Prostate gland (tissue), 2 donors: ENCODE measurements around the gene ADARB2. TPM values are rescaled to one million over a fixed set of nuclear protein-coding genes. Genes with fewer than 3 reads are reported as not detected.

ENCODE experiments used
- DNase-seq: peaks from one replicate; pipeline ENCODE4 v3.0.0-alpha.2; 2019; ENCODE audit warnings: low spot score
- H3K27ac ChIP-seq, 2 donors: fragments of 200-600 bp; sonication (generic); 2 replicates each; pipeline ENCODE4 v1.5.1; 2017 to 2019
- H3K27me3 ChIP-seq: fragments of 200-600 bp; sonication (generic); replicated peaks from 2 replicates; pipeline ENCODE4 v1.5.1; 2019; ENCODE audit not compliant: insufficient read depth
- H3K36me3 ChIP-seq, 2 donors: fragments of 200-600 bp; sonication (generic); 1 replicate in 1 of 2; 2 replicates in 1 of 2; pipeline versions ENCODE4 v1.5.1 to v1.8.1; 2017 to 2019
- H3K4me1 ChIP-seq: fragments of 200-600 bp; sonication (generic); replicated peaks from 2 replicates; pipeline ENCODE4 v1.5.1; 2019
- H3K4me3 ChIP-seq, 2 donors: fragments of 200-600 bp; sonication (generic); 2 replicates each; pipeline ENCODE4 v1.5.1; 2017 to 2019
- H3K9me3 ChIP-seq: fragments of 200-600 bp; sonication (generic); 2 replicates; pipeline ENCODE4 v1.5.1; 2017
- POLR2A ChIP-seq: fragments of 450-650 bp; IDR thresholded peaks from one replicate; pipeline ENCODE4 v1.6.1; 2016; ENCODE audit warnings: antibody characterized with exemption, mild to moderate bottlenecking
- POLR2AphosphoS5 ChIP-seq: sonication (generic); formaldehyde crosslinking; IDR thresholded peaks from one replicate; pipeline ENCODE4 v1.6.1; 2017; ENCODE audit warnings: antibody characterized with exemption
- WGBS: methylation state at CpG from one replicate; pipeline ENCODE4 v1.1.5; 2018; 5-methylcytosine and 5-hydroxymethylcytosine counted together
- intact Hi-C: fragments of 100-400 bp; cut with DNase I; formaldehyde crosslinking; loops from one replicate; pipeline ENCODE4 v1.14.2; 2022
- total RNA-seq, 2 donors: library from RNA; depleted of rRNA; stranded (reverse); fragments of >200 nt; gene quantifications; one replicate each; pipeline ENCODE4 v1.1.0, GENCODE V29; 2016
- TF ChIP-seq, protein P1 (sequence below), 4 experiments: fragments of 200-600 bp in 2 of 4; fragments of 450-650 bp in 2 of 4; sonication (generic) in 2 of 4; IDR thresholded peaks; 1 replicate in 3 of 4; 2 replicates in 1 of 4; pipeline ENCODE4 v1.5.1; 2016 to 2019; ENCODE audit warnings: antibody characterized with exemption in 4 of 4, mild to moderate bottlenecking in 2 of 4, moderate library complexity in 2 of 4

Gene ADARB2
- total RNA-seq, 2 donors from 2014 or later, result 0.36 to 10.5 TPM

DNA sequence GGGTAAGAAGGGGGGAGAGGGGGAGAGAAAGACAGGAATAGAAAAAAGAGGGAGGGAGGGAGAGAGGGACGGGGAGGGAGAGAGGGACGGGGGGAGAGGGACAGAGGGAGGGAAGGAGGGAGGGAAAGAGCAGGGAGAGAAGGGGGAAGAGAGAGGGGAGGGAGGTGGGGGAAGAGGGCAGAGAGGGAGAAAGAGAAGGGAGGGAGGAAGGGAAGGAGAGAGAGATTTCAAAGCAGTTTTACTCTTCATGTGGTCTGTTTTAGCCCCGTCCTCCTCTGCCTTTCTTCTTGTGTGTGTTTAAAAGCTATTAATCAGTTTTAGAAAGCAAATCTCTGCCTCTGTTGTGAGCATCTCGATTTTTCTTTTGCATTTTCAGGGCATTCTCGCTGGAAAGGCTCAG, 444.2 kb downstream of the ADARB2 start:
- Histone ChIP-seq H3K4me3 (no peak overlapping the region), H3K36me3 (no peaks in the 10 kb centered on the region), H3K27ac (no peak overlapping the region), H3K4me1 (no peaks in the 10 kb centered on the region), H3K9me3 (no peaks in the 10 kb centered on the region), H3K27me3 (no peaks in the 10 kb centered on the region)
- no peak for DNase-seq
- TF ChIP-seq POLR2A (no peak), POLR2AphosphoS5 (no peak)
- TF ChIP-seq, protein P1, sequence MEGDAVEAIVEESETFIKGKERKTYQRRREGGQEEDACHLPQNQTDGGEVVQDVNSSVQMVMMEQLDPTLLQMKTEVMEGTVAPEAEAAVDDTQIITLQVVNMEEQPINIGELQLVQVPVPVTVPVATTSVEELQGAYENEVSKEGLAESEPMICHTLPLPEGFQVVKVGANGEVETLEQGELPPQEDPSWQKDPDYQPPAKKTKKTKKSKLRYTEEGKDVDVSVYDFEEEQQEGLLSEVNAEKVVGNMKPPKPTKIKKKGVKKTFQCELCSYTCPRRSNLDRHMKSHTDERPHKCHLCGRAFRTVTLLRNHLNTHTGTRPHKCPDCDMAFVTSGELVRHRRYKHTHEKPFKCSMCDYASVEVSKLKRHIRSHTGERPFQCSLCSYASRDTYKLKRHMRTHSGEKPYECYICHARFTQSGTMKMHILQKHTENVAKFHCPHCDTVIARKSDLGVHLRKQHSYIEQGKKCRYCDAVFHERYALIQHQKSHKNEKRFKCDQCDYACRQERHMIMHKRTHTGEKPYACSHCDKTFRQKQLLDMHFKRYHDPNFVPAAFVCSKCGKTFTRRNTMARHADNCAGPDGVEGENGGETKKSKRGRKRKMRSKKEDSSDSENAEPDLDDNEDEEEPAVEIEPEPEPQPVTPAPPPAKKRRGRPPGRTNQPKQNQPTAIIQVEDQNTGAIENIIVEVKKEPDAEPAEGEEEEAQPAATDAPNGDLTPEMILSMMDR (IDR thresholded peaks at IDR 0.05), result no peak
- 3% methylated on average over 5 of the region's 5 CpGs for WGBS
- intact Hi-C loops, result no loop called here

DNA sequence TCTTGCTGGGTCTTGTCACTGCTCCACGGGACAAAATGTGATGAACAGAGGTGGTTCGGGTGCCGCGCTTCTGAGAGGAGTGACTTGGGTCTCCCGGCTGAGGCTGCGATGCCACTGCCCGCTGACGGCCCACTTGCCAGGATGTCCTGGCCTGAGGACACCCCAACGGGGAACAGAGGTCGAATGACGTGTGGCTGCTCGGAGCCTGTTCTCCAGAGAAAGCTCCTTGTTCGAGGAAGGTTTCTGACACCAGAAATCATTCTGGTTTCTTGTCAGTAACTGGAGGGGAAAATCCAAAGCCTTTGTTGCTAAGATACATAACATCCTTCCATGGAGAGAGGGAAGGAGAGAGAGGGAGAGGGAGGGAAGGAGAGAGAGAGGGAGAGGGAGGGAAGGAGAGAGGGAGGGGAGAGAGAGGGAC, 444.7 kb downstream of the ADARB2 start:
- Histone ChIP-seq H3K4me3 (no peak overlapping the region), H3K9me3 (no peaks in the 10 kb centered on the region), H3K36me3 (no peaks in the 10 kb centered on the region), H3K4me1 (no peaks in the 10 kb centered on the region), H3K27ac (no peak overlapping the region), H3K27me3 (no peaks in the 10 kb centered on the region)
- TF ChIP-seq POLR2AphosphoS5 (no peak), POLR2A (no peak)
- TF ChIP-seq, protein P1 (IDR thresholded peaks at IDR 0.05), result no peak
- 73% methylated on average over 12 of the region's 13 CpGs for WGBS
- no peak for DNase-seq
- intact Hi-C loops, result no loop called here

DNA sequence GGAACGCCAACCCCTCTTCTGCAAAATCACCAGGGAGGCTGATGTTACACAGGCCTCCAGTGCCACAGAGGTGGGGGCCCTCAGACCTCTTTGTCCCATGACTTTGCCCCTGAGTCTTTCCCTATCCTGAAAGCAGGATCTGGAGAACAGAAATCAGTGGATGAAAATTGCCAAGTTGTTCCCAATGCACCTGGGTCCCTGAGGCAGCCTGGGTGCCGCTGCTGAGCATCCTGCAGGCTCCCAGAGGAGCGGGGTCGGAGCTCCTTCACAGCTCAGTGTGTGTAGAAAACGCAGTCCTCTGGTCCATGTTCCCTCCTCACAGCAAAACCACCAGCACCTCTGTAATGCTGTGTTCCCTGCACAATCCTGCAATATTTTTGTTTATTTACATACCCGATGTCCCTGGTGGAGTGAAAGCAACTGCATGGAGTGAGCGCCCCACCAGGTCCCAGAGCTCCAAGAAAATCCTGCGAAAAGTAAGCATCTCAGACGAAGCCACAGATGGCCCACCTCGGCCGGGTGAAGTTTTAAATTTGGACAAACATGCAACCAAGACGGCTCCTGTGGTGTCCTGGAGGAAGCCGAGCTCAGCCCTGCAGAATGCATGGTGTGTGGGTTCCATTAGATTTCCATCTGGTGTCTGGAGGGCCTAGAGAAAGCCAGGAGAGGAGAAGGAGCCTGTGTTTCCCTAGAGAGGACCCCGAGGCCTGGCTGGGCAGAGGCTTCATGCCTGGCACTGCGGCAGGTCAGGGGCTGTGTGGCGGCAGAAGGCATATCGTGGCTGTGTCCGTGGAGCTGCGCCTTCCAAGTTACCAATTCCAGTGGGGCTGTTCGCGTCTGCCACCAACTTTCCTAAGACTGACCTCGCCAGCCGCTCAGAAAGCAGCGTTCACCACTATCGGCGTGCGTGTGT, 445.9 kb downstream of the ADARB2 start:
- H3K9me3 ChIP-seq, result no peaks in the 10 kb centered on the region
- TF ChIP-seq POLR2AphosphoS5 (no peak), POLR2A (no peak)
- TF ChIP-seq, protein P1 (IDR thresholded peaks at IDR 0.05), result no peak
- intact Hi-C loops, result no loop called here
- no peak overlapping the region for H3K27ac ChIP-seq
- H3K4me3 ChIP-seq, result no peak overlapping the region
- no peaks in the 10 kb centered on the region for H3K4me1 ChIP-seq
- 93% methylated on average over 27 of the region's 27 CpGs for WGBS
- H3K36me3 ChIP-seq, result no peaks in the 10 kb centered on the region
- no peaks in the 10 kb centered on the region for H3K27me3 ChIP-seq
- DNase-seq, result no peak

DNA sequence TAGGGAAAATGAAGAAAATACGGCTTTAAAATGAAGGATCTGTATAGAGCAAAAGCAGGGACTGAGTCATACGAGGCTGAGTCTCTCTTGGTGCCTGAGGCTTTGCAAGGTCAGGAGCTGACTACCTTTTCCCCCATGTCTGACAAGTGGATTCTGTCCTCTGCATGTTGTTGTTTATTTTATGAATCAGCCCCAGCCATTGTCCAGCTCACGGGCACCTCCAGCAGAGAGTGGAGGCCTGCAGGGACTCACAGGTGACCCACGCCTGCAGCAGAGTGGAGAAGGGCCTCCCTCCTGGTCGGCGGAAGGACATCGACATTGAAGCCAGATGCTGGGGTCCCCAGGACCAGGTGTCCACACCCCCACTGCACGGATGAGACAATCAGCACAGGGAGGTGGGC, 447.3 kb downstream of the ADARB2 start:
- 83% methylated on average over 8 of the region's 8 CpGs for WGBS
- Histone ChIP-seq H3K27me3 (no peaks in the 10 kb centered on the region), H3K4me3 (no peak overlapping the region), H3K9me3 (no peaks in the 10 kb centered on the region), H3K4me1 (no peaks in the 10 kb centered on the region), H3K36me3 (no peaks in the 10 kb centered on the region), H3K27ac (no peak overlapping the region)
- TF ChIP-seq POLR2AphosphoS5 (no peak), POLR2A (no peak)
- TF ChIP-seq, protein P1 (IDR thresholded peaks at IDR 0.05), result no peak
- DNase-seq, result no peak
- intact Hi-C loops, result no loop called here

DNA sequence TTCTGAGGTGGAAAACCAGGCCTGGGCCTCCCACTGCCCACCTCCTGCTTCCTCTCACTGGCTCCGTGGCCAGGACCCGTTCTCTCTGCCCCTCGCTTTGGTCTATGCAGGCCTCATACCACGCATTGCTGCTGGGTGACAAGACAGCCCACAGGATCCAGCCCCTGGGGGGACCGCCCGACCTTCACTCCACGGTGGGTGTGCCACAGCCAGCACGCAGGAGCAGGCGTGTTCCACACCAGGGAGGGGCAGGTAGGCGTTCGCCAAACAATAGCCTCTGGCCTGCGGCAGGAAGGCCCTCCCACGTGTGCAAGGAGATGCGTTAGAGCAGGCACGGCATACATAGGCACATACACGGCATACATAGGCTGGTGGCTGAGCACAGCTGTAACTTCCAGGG, 447.7 kb downstream of the ADARB2 start:
- Histone ChIP-seq H3K4me1 (no peaks in the 10 kb centered on the region), H3K36me3 (no peaks in the 10 kb centered on the region), H3K27me3 (no peaks in the 10 kb centered on the region), H3K27ac (no peak overlapping the region), H3K4me3 (no peak overlapping the region), H3K9me3 (no peaks in the 10 kb centered on the region)
- no peak for DNase-seq
- 57% methylated on average over 16 of the region's 16 CpGs for WGBS
- intact Hi-C loops, result no loop called here
- TF ChIP-seq POLR2A (no peak), POLR2AphosphoS5 (no peak)
- TF ChIP-seq, protein P1 (IDR thresholded peaks at IDR 0.05), result no peak
